GM18951 (cell line): ENCODE results near the gene UBA3.

Experiments used
- POLR2A ChIP-seq: IDR thresholded peaks from 4 replicates; pipeline ENCODE4 v1.6.1; 2011; ENCODE audit warnings: mild to moderate bottlenecking; ENCODE audit not compliant: insufficient read length, insufficient read depth; ENCODE audit errors: extremely low read depth
- in situ Hi-C: fragments of 300-500 bp; cut with MboI; formaldehyde crosslinking; loops from one replicate; pipeline ENCODE4 v1.12.0; 2022; ENCODE audit warnings: low sequenced_read_pairs, mixed read lengths, inconsistent platforms; ENCODE audit not compliant: unreplicated experiment

The UBA3 gene

DNA sequence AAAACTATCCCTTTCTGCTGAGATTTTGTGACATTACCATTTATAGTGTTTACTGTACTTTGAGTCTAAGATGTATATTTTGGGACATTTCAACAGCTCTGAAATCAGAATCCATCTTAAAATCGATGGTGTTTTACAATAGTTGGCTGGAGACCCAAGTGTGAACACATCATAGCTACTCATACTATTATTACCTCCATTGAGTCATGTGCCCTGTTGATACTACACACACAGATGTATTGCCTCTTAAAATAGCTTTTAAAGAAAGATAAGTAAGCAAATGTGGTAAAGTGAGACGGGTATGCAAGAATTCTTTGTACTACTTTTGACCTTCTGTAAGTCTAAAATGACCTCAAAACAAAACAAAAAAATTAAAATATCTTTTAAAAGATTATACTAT, 35.6 kb upstream of the UBA3 start:
- TF ChIP-seq POLR2A, result no peak
- in situ Hi-C loops, result no loop called here

DNA sequence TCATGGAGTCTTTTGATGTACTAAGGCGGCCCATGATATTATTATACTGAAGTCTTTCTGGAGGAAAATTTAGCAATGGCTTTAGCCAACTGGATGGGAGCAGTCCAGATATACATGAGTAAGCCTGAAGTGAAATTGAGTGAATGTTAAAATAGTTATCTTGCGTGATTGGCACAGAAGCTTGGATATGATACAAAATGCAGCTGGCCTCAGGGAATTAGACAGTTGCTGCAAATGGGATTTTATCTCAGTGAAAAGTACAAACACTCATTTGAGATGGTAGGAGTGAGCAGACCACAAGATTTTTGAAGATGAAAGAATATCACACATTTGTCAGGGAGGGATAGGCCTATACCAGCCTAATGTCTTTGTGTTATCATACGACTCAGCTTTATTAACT, 33.4 kb upstream of the UBA3 start:
- in situ Hi-C loops, result no loop called here
- TF ChIP-seq POLR2A, result no peak

DNA sequence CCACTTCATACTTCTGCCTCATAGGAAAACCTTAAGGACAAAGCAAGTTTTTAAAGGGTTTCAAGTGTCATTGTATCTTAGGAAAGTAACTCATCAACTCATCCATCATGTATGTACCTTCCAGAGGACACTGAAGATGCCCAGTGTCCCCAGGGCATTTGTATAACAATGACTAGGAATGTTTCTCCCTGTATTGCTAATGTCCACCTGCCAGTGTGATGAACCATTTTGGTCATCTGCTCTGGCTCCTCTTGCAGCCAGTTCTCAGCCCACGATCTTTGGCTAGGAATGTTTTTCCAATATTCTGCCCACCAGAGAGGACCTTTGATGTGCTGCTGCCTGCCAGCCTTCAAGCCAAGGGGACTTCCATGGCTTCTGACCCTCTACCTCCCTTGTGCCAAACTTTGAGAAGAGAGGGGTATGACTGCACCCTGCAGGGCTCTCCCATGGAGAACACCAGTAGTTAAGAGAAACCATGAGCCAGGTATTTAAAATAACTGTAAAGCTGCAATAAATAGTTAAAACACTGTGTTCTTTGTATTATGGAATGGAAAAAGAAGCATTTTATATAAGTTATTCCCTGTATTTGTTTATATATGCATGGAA, 30.9 kb upstream of the UBA3 start:
- in situ Hi-C loops, result no loop called here
- no peak for TF ChIP-seq POLR2A

DNA sequence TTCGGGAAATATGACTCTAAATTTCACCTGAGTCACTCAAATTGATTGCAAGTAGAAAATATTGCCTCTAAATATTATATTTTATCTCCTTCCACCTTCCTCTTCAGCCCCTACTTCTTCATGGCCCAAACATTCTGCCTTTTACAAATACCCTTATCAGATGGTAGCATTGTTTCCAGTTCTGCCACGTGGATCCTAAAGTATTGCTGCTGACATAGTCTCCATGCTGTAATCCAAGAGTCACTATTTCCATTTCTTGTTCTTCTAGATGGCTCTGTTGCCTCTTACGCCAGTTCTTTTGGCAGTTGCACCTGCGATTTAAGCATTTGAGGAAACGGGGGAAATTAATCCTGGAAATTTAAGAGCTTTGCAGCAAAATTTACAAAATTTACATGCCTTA, 28.6 kb upstream of the UBA3 start:
- TF ChIP-seq POLR2A, result no peak
- in situ Hi-C loops, result no loop called here

DNA sequence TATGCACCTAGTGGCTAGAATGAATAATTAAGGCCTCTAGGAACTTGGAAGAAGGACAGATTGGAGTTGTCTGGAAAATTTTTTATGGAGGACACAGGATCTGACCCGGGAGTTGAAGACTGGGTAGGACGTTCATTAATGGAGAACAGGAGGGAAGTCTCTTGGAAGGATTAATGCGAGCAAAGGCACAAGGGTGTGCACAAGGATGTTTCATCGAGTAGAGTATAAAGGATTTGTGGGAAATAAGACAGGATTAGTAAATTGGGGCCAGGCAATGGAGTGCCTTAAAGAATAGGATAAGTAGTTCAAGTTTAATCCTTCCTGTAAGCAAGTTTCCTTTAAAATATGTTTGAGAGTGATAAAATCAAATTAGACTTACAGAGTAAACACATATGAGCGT, 27.7 kb upstream of the UBA3 start:
- no peak for TF ChIP-seq POLR2A
- in situ Hi-C loops, result no loop called here

DNA sequence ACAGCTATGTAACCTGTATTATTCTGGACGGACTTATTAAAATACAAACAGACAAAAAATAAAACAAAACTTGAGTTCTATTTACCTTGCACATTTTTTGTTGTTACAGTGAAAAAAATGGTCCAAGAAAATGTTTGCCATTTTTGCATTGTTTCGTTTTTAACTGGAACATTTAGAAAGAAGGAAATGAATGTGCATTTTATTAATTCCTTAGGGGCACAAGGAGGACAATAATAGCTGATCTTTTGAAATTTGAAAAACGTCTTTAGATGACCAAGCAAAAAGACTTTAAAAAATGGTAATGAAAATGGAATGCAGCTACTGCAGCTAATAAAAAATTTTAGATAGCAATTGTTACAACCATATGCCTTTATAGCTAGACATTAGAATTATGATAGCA, 25.2 kb upstream of the UBA3 start:
- in situ Hi-C loops, result no loop called here
- no peak for TF ChIP-seq POLR2A

DNA sequence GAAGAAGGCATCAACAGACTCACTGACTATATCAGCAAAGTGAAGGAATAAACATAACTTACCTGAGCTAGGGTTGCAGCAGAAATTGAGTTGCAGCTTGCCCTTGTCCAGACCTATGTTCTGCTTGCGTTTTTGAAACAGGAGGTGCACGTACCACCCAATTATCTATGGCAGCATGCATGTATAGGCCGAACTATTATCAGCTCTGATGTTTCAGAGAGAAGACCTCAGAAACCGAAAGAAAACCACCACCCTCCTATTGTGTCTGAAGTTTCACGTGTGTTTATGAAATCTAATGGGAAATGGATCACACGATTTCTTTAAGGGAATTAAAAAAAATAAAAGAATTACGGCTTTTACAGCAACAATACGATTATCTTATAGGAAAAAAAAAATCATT, 24.4 kb upstream of the UBA3 start:
- in situ Hi-C loops, result no loop called here
- TF ChIP-seq POLR2A, result no peak

DNA sequence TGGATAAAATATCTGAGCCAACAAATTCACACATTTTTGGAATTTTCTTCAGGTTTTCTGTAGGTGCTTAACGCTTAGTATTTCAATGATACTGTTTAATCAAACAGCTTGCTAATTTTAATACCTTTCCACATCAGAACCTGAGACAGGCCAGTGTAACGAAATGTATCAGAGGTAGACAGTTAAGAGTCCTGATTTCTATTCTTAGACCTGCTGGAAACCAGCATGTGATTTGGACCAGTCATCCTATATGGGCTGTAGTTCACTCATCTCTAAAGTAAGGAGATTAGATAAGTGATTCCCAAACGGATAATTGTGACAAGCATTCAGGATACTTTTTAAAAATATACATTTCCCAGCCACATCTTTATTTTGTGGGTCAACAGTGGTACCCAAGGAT, 23.0 kb upstream of the UBA3 start:
- in situ Hi-C loops, result no loop called here
- no peak for TF ChIP-seq POLR2A

DNA sequence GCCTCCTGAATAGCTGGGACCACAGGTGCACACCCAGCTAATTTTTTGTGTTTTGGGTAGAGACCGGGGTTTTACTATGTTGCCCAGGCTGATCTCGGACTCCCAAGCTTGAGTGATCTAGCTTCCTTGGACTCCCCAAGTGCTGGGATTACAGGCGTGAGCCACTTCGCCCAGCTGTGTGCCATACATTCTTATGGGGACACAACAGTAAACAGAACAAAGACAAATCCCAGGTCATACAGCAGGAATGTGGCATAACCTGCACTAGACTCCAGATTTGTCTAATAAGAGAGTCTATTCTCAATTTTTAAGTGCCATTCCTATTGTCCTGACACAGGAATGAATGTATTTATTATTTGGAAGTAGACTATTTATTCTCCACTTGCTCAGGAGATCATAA, 22.2 kb upstream of the UBA3 start:
- in situ Hi-C loops, result no loop called here
- no peak for TF ChIP-seq POLR2A

DNA sequence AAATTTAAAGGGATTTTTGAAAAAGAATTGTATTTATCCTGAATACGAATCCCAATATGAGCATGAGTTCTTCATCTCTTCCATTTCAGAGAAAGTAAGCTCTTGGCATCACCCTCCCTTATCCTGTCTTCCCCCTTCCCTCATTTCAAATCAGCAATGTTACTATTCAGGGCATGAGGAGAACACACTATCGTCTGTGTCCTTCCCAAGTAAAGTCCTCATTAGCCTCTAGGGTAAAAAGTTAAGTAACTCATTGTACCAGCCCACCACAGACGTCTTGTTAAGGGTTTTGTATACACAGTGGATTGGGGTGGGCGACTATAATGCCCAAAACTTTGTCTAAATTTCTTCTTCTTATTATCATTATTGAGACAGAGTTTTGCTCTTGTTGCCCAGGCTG, 19.4 kb upstream of the UBA3 start:
- no peak for TF ChIP-seq POLR2A
- in situ Hi-C loops, result no loop called here

DNA sequence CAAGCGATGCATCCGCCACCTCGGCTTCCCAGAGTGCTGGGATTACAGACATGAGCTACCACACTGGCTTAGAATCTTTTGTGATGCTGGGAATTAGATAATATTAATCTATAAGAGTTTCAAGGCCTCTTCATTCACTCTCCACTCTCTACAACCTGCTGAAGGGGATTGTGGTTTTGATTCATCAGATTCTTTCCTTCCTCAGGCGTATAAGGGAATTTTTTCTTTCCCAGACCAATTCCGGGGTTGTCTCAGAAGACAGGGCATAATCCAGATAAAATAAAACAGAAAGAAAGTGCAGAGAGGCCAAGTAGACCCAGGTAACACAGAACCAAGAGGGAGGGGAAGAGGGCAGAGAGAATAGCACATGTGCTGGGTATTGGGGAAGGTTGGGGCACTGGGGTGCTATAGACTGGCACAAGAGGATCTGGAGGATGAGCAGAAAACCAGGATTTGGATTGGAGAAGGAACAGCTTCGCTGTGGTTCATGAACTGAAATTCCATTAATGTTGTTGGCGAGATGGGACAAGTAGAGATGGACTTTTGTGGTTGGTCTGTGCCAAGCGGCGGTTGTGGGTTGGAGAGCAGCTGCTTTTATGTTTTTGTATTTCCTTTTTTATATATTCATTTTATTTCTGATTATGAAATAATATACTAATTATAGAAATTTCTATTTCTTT, 17.4 kb upstream of the UBA3 start:
- in situ Hi-C loops, result no loop called here
- no peak for TF ChIP-seq POLR2A

DNA sequence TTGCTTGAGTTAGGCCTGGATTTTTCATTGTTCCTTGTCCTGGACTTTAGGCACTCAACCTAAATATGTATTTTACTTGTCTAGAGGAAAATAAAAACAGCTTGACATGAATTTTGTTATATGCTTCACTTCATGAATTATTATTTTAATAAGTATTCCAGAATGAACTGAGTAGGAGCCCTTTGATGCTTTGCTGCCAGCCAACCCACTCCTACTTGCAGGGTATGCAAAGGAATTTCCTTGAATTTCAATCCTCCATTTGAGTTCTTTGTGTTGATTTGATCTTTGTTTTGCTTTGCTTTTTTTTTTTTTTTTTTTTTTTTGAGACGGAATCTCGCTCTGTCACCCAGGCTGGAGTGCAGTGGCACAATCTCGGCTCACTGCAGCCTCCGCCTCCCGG, 16.1 kb upstream of the UBA3 start:
- in situ Hi-C loops, result no loop called here
- TF ChIP-seq POLR2A, result no peak

DNA sequence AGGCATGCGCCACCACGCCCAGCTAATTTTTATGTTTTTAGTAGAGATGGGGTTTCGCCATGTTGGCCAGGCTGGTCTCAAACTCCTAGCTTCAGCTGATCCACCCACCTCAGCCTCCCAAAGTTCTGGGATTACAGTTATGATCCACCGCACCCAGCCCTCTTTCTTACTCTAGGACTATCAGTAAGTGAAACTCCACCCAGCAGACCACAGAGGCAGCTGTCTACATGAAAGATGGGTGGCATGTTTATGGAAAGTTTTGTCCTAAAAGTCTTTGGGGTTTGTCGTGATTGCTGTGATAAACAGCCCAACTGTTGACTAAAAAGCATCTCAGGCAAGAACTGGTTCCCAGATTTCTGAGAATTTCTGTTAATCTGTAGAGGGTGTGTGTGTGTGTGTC, 15.5 kb upstream of the UBA3 start:
- in situ Hi-C loops, result no loop called here
- no peak for TF ChIP-seq POLR2A

DNA sequence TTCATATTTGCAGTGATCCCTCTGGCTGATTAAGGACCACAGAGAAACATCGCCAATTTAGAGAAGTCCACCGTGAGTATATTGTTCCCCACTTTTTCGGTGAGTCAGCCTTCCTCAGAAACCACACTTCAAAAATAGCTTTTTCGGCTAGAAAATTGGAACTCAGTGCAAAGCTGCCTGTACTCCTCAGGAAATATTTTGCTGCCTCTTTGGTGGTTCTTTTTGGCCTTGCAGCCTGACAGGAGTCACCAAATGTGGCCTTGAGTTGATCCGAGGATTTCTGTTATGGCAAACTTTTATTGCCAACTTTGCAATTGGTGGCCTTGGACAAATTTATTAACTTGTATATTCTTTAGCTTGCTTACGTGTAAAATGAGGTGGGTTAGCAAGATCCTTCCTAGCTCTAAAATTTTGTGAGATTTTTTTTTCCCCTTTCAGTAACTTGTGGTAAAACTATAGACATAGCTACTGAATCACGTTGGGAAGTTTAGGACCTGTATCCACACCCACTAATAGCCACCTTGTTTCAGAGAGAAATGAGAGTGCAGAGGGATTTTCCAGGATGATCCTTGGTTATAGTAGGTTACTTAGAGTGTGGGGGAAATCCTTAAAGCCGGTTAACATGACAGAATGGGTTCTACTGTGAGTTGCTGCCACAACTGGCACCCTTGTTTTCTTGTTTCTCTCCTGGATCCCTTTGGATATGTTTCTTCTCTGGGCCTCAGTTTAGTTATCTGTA, 14.5 kb upstream of the UBA3 start:
- no peak for TF ChIP-seq POLR2A
- in situ Hi-C loops, result no loop called here
